ENCODE data around the gene TOX2.

TOX2 gene

DNA sequence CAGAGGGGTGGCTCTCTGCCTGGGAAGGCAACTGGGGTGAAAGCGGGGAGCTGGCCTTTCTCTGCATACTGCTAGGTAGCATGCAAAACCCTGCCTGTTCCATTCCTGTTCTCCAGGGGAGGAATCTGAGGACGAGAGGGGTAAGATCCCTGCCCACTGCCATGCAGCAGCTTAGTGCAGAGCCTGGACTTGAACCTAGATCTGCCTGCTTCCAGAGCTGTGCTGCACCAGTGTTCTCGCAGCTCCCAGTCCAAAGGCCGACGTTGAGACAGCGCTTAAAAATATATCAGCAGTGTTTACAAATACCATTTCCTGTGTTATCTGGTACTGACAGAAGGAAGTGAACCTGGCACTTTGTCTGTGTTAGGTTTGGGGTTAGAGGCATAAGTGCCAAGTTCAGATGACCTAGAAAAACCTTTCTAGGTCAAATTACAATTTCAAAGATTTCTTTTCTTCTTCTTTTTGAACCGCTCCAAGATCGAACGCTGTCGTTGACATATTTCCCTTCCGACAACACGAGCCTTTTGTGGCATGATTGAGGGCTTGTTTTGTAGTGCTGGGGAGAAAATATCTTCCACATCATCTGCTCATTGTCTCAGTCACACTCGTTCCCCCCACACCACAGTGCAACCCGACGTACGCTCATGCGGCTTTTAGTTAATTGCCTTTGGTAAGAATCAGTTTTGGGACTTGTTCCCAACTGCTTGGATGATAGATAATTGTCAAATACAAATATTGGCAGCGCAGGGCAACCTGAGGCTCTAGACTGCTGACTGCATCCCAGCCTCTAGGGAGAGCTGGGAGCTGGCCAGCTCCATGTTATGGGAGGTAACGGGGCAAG, 44.6 kb downstream of the TOX2 start:
- DNase-seq (ENCODE audit: low read depth in 2 of 2), result no peak

DNA sequence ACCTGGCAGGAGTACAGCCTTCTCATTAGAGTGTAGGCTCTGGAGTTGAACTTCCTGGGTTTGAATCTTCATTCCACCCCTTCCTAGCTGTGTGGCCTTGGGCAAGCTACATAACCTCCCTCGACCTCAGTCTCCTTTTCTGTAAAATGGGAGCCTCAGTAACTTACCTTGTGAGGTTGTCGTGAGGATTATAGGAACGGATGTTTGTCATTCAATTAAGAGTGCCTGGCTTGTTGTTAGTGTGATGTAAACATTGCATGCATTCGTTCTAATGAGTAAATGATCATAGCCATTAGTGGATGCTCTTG, 45.2 kb downstream of the TOX2 start:
- no peak for DNase-seq (ENCODE audit: low read depth in 2 of 2)

GRCh38 chr20:43960231-43960630, 45.6 kb downstream of the TOX2 start:
- no peak for DNase-seq (ENCODE audit: low read depth in 2 of 2)

DNA sequence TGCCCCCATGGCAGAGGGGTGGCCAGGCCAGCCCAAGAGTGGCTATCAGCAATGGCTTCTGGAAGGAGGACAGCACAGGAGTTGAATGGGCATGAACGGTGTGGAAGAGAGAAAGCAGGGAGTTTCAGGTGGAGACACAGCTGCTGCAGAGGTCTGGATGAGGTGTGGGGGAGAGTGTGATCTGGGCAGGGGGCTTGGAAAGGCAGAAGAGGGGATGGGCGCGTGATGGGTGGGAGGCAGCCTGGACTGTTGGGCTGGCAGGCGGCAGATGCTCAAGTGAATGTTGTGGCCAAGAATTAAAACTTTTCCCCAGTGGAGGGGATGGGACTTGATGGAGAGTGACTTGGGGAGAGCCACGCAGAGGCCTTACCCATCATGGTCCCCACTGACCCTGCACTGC, 46.5 kb downstream of the TOX2 start:
- DNase-seq (ENCODE audit: low read depth in 2 of 2), result no peak

DNA sequence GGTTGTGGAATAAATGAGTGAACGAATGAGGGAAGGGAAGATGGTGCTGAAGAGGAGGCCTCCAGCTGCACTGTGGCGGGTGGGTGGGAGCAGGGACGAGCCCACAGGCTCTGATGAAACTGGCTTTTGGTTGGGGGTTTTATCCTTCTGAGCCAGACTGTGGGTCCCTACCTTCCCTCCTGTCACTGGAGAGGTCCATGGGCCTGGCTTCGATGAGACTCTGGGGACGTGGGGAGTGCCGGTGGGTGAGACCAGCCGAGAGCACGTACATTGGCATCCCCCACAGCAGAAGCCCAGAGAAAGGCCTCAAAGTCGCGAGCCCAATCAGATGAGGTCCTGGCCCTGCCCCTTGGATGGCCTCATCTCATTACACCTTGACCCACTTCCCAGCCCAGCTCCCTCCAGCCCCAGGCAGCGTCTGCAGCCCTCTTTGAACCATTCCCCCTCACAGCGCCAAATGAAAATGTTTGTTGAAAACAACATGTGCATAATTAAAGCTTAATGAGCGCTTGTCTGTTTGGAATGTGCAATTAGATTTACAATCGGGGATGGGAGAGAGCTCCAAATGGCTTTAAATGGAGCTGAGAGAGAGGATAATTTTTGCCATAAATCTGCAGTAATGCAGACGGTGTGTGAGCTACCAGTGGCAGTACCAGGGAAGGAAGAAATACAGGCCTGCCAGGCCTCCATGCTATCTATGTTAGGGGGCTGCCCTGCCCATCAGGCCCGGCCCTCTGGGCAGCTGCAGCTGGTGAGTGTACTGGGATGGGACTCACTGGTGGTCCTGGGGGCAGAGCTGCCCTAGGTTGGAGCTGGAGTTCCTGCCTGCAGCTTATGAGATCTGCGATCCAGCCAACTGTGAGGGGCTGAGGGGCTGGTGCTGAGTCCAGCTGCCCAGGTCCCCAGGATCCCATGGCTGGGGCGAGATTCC, 47.2 kb downstream of the TOX2 start:
- no peak for DNase-seq (ENCODE audit: low read depth in 2 of 2)

DNA sequence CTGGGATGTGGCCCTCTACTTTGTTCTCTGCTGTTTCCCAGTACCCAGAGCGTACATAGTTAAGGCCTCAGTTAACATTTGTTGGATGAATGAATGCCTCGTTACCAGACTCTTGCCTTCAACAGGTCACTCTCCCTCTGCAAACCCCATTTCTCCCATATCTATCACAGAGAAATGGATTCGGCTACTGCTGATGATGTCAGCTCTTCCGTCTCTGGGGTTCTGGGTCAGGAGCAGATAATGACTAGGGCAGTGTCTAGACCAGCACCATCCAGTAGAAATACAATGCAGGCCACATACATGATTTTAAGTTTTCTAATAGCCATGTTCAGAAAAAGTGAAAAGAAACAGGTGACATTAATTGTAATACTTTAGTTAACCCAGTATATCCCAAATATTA, 47.9 kb downstream of the TOX2 start:
- no peak for DNase-seq (ENCODE audit: low read depth in 2 of 2)

GRCh38 chr20:43963233-43963632, 48.6 kb downstream of the TOX2 start:
- no peak for DNase-seq (ENCODE audit: low read depth in 2 of 2)

GRCh38 chr20:43963872-43964791, 49.5 kb downstream of the TOX2 start:
- no peak for DNase-seq (ENCODE audit: low read depth in 2 of 2)

- DNase-seq (ENCODE audit: low read depth in 2 of 2), result no peak
These were observed 53.8 kb downstream of the TOX2 start for GRCh38 chr20:43968341-43969000.

- DNase-seq (ENCODE audit: low read depth in 2 of 2), result no peak
These were observed 54.4 kb downstream of the TOX2 start for GRCh38 chr20:43969028-43969447.

DNA sequence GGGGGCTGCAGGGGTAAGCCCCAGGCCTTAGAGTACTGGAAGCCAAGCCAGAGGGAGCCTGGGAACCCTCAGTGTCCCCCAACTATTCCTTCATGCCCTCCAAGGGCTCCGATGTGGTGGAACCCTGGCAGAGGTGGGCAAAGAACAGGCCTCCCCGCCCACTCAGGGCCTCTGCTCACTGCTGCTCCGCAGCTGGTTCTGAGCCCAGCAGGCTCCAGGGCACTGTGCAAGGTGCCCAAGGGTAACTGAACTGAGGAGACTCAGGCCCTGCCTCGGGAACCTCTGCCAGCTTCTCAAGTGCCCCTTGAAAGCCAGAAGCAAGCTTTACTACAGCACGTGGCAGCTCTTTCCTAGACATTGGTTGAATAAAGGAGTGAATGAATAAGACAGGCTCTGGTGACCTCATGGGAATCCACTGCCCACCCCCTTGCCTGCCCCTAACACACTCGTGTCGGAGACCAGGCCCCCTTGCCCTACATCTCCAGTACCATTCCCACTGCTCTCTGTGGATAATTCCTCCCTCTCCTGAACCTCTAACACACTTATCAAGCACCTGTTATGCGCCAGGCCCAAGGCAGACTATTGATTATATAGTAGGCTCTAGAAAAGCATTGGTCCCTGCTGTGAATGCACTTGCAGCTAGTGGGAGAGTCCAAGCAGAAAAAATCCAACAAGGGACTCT, 55.0 kb downstream of the TOX2 start:
- DNase-seq (ENCODE audit: low read depth in 2 of 2), result no peak

DNA sequence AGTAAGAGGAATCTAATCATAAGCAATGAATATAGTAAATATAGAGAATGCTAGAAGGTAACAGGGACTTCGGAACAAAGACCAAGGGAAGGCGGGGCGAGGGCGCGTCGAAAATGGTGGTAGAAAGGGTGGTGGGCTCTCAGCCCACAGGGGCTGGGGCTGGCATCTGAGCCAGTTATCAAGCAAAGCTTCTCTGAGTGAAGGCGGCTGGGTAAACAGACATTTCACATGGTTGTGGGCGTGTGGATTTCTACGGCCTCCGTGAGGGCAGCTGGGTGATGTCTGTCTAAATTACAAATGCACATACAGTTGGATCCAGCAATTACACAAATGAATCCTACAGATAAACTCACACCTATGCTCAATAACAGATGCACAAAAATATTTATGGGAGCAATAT, 56.6 kb downstream of the TOX2 start:
- DNase-seq (ENCODE audit: low read depth in 2 of 2), result no peak

GRCh38 chr20:43972051-43972450, 57.4 kb downstream of the TOX2 start:
- DNase-seq (ENCODE audit: low read depth in 2 of 2), result no peak

DNA sequence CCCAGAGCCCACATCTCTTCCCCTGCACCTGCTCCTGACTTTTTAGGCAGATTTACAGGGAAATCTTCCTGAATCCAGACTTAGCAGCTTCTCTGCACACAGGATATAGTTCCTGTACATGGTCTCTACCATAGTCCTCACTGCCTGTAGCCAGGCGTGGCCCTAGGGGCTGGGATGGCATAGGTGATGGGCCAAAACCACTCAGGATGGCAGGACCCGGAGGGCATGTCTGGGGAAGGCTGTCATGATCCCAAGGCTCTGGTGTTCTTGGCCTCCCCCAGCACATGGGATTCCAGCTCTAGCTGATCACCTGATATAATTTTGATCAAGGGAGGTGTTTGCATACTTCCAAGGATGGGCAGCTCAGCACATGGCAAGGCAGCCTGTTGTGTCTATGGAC, 58.0 kb downstream of the TOX2 start:
- no peak for DNase-seq (ENCODE audit: low read depth in 2 of 2)

DNA sequence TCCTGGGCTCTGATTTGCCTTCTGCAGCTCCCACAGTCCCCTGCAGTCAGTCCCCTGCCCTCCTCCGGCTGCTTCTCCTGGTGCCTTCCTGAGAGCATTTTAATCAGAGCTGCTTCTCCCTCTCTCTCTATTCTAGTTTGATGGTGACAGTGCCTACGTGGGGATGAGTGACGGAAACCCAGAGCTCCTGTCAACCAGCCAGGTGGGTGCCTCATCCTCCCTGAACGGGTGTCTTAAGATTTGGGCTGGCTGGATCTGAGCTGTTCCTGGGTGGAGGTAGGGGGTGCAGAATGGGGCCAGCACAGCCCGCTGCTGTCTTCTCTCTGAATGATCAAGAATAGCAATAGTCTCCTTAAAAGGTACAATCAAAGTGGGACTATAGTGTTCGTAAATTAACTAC, 58.6 kb downstream of the TOX2 start:
- DNase-seq (ENCODE audit: low read depth in 2 of 2), result no peak

GRCh38 chr20:43973671-43974450, 59.2 kb downstream of the TOX2 start:
- DNase-seq (ENCODE audit: low read depth in 2 of 2), result no peak

DNA sequence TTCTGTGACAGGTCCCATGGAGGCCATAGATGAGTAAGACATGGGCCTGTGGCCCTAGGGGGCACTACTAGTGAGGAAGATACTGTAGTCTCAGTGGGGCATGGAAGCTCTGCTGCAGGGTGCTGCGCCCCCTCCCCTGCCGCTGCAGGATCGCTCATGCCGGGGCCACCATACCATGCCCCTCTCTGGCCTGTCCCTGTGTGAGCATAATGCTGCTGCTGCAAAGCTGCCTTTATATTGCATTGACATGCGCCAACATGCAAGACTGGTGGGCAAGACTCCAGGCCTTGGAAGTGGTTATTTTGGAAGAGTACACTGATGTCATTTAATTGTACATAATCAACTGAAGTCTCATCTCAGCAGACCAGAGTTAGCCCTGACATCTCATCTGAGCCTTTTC, 60.0 kb downstream of the TOX2 start:
- DNase-seq (ENCODE audit: low read depth in 2 of 2), result no peak

GRCh38 chr20:43975096-43975768, 60.6 kb downstream of the TOX2 start:
- DNase-seq (ENCODE audit: low read depth in 2 of 2), result no peak

- DNase-seq (ENCODE audit: low read depth in 2 of 2), result no peak
These were observed 61.9 kb downstream of the TOX2 start for GRCh38 chr20:43976547-43976946.

Measured in stimulated activated CD8-positive, alpha-beta memory T cell treated with anti-CD3 and anti-CD28 coated beads, Interleukin-2, amount 100 ng/mL, for 48 hours (primary cell).